Endothelial cell of umbilical vein (primary cell): ENCODE data around the gene CCL16. TPM values are rescaled to one million over a fixed set of nuclear protein-coding genes. Genes with fewer than 3 reads are reported as not detected.

Source experiments
- BruUV-seq: library from RNA; stranded (reverse); fragments of 400-500 nt; replicated peaks from 2 replicates; lab custom pipeline; 2021; lab: Mats Ljungman, UMichigan
- CTCF ChIA-PET: fragments of 300-600, 350-600 bp; sonication (Branson Sonifier 250); formaldehyde crosslinking; loops from one replicate; lab custom pipeline; 2021; ENCODE audit warnings: antibody characterized with exemption, inconsistent platforms; lab: Charles Lee
- POLR2A ChIA-PET: fragments of 300-600, 350-600 bp; sonication (Branson Sonifier 250); formaldehyde crosslinking; loops from one replicate; lab custom pipeline; 2021; ENCODE audit warnings: antibody characterized with exemption, inconsistent platforms; lab: Charles Lee
- DNase-seq: peaks from one replicate; pipeline ENCODE4 v3.0.0-alpha.2; 2011; ENCODE audit warnings: low read depth, low spot score
- FAIRE-seq: peaks from 2 replicates; lab custom pipeline; 2011; peaks lifted over from hg19 to GRCh38; lab: Jason Lieb, UNC
- H2AFZ ChIP-seq: 2 replicates; pipeline ENCODE4 v1.6.0; 2012; ENCODE audit warnings: low read depth, low read length, control low read depth, inconsistent platforms
- H3K27ac ChIP-seq: 2 replicates; pipeline ENCODE4 v1.5.1; 2011; ENCODE audit warnings: low read depth, mild to moderate bottlenecking, control low read depth, low read length, moderate library complexity; ENCODE audit not compliant: insufficient read depth
- H3K27me3 ChIP-seq, 2 experiments: 2 replicates each; pipeline versions ENCODE4 v1.6.0 to v1.6.1; 2011; ENCODE audit warnings: low read length in 2 of 2, mixed read lengths in 1 of 2; ENCODE audit not compliant: control insufficient read depth in 2 of 2, insufficient read depth in 2 of 2
- H3K36me3 ChIP-seq, 2 experiments: 2 replicates in 1 of 2; 3 replicates in 1 of 2; pipeline ENCODE4 v1.5.1; 2011; ENCODE audit warnings: low read length in 2 of 2, mild to moderate bottlenecking in 1 of 2, moderate library complexity in 1 of 2; ENCODE audit not compliant: control insufficient read depth in 2 of 2, insufficient read depth in 2 of 2; ENCODE audit errors: extremely low read depth in 1 of 2
- H3K4me1 ChIP-seq: 3 replicates; pipeline ENCODE4 v1.5.1; 2011; ENCODE audit warnings: mild to moderate bottlenecking, low read length; ENCODE audit not compliant: control insufficient read depth, insufficient read depth; ENCODE audit errors: extremely low read depth
- H3K4me2 ChIP-seq: 2 replicates; pipeline ENCODE4 v1.6.1; 2011; ENCODE audit warnings: low read length, control low read depth, mixed read lengths; ENCODE audit not compliant: insufficient read depth
- H3K4me3 ChIP-seq, 3 experiments: fragments of 200-600 bp in 1 of 3; sonication (generic), shearing (Covaris generic) in 1 of 3; replicated peaks in 1 of 3; 2 replicates each; pipeline ENCODE4 v1.5.1; 2011 to 2016; ENCODE audit warnings: control low read depth in 3 of 3, low read length in 3 of 3, mild to moderate bottlenecking in 2 of 3, inconsistent platforms in 1 of 3, low read depth in 1 of 3, moderate library complexity in 1 of 3; ENCODE audit not compliant: insufficient read depth in 1 of 3
- H3K79me2 ChIP-seq: 2 replicates; pipeline ENCODE4 v1.6.0; 2012; ENCODE audit warnings: low read length, inconsistent platforms; ENCODE audit not compliant: control insufficient read depth, insufficient read depth
- H3K9ac ChIP-seq: replicated peaks from 2 replicates; pipeline ENCODE3; 2011; ENCODE audit warnings: low read length, control low read depth; ENCODE audit not compliant: insufficient read depth; ENCODE audit errors: extremely low read depth
- H3K9me1 ChIP-seq: replicated peaks from 3 replicates; pipeline ENCODE4 v1.6.0; 2011; ENCODE audit warnings: mild to moderate bottlenecking, low read length; ENCODE audit not compliant: control insufficient read depth, insufficient read depth; ENCODE audit errors: extremely low read depth
- H3K9me3 ChIP-seq: replicated peaks from 2 replicates; pipeline ENCODE4 v1.5.1; 2012; ENCODE audit warnings: low read length, inconsistent platforms; ENCODE audit not compliant: control insufficient read depth, insufficient read depth
- H4K20me1 ChIP-seq: replicated peaks from 2 replicates; pipeline ENCODE3; 2011; ENCODE audit warnings: mild to moderate bottlenecking, low read length; ENCODE audit not compliant: control insufficient read depth, insufficient read depth; ENCODE audit errors: extremely low read depth
- CTCF ChIP-seq, 2 donors: IDR thresholded peaks; 1 replicate in 1 of 2; 2 replicates in 1 of 2; pipeline ENCODE4 v1.5.1; 2011; ENCODE audit warnings: low read length in 2 of 2, mild to moderate bottlenecking in 2 of 2, moderate library complexity in 2 of 2, control low read depth in 1 of 2, inconsistent platforms in 1 of 2, low read depth in 1 of 2; ENCODE audit not compliant: insufficient read depth in 1 of 2; ENCODE audit errors: extremely low read depth in 1 of 2
- EZH2 ChIP-seq: IDR thresholded peaks from 2 replicates; pipeline ENCODE4 v1.6.1; 2012; ENCODE audit warnings: borderline replicate concordance, low read depth, mild to moderate bottlenecking, moderate library complexity, low read length, inconsistent platforms; ENCODE audit not compliant: severe bottlenecking
- GATA2 ChIP-seq: IDR thresholded peaks from 2 replicates; pipeline ENCODE4 v1.7.0; 2011; ENCODE audit warnings: low read depth, mild to moderate bottlenecking, moderate library complexity, mixed read lengths, low read length; ENCODE audit not compliant: insufficient read length, insufficient read depth
- JUN ChIP-seq: IDR thresholded peaks from 2 replicates; pipeline ENCODE4 v1.6.1; 2011; ENCODE audit warnings: borderline replicate concordance, low read depth; ENCODE audit not compliant: insufficient read length, insufficient read depth
- MAX ChIP-seq: IDR thresholded peaks from 2 replicates; pipeline ENCODE4 v1.6.1; 2011; ENCODE audit not compliant: insufficient read depth, insufficient read length
- MYC ChIP-seq: IDR thresholded peaks from one replicate; pipeline ENCODE4 v1.6.1; 2011; ENCODE audit warnings: mild to moderate bottlenecking, low read depth, low read length
- POLR2A ChIP-seq: IDR thresholded peaks from 2 replicates; pipeline ENCODE4 v1.6.1; 2012; ENCODE audit warnings: low read depth, mild to moderate bottlenecking, control low read depth, low read length
- dilution Hi-C: fragments of 300-500 bp; cut with MboI; formaldehyde crosslinking; loops from one replicate; pipeline ENCODE4 v1.15.0; 2019; ENCODE audit warnings: low sequenced_read_pairs; ENCODE audit not compliant: extremely low pct_ligation_motif_present
- intact Hi-C: fragments of 100-400 bp; cut with micrococcal nuclease; formaldehyde crosslinking; loops from one replicate; pipeline ENCODE4 v1.10.0; 2022
- polyA plus RNA-seq, 4 experiments: library from polyadenylated mRNA; depleted of rRNA in 3 of 4; stranded (reverse) in 3 of 4; unstranded in 1 of 4; fragments of >200 nt; gene quantifications; 2 replicates each; pipeline versions ENCODE4 v1.2.1 to v1.2.3, GENCODE V29; 2011 to 2012; ENCODE audit warnings: missing spikeins in 1 of 4
- total RNA-seq: library from RNA; stranded (reverse); gene quantifications from 2 replicates; pipeline ENCODE4 v1.2.3, GENCODE V29; 2021

The CCL16 gene
- total and polyA plus RNA-seq, 2 donors (not counting 3 experiments of a cell fraction or from before 2014, with no cell fraction given): 0.18 to 0.51 TPM

DNA sequence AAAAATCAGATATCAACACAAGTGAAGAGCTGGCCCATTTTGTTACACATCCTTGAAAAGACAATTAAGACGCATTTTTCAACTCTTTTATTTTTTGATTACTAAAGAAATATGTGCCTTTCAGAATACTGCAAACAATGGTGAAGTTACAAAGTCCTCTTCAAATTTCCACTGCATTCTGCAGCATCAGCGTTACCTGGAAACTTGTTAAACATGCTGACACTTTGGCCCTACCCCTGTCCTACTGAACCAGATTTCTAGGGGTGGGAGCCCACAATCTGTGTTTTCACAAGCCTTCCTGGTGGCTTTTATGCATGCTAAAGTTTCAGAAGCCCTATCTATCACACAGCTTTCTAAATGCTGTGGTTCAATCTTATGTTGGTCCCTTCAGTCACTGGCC, 9.8 kb upstream of the CCL16 start:
- CTCF ChIA-PET: interaction anchor here (1.4 to 2.6 kb wide), 3 partner anchors 15 to 82 kb away, joined by 7 to 16 read pairs (median 10); no protein-coding TSS in a partner anchor
- Histone ChIP-seq H3K9me3 (no peaks in the 10 kb centered on the region), H3K27ac (no peak overlapping the region), H3K4me1 (peaks cover 30% of the 10 kb centered on the region), H3K9me1 (no peaks in the 10 kb centered on the region), H3K9ac (no peak overlapping the region), H3K36me3 (no peaks in the 10 kb centered on the region), H3K4me3 (no peak overlapping the region), H3K27me3 (no peaks in the 10 kb centered on the region), H3K79me2 (no peaks in the 10 kb centered on the region), H3K4me2 (no peak overlapping the region), H4K20me1 (no peaks in the 10 kb centered on the region), H2AFZ (no peak overlapping the region)
- POLR2A ChIA-PET: no interaction called here
- dilution Hi-C loops: no loop called here
- no TSS peak for BruUV-seq
- no peak for DNase-seq
- FAIRE-seq: no peak
- intact Hi-C loops: no loop called here
- TF ChIP-seq JUN: no peak
- TF ChIP-seq MAX: no peak
- no peak for TF ChIP-seq EZH2
- no peak for TF ChIP-seq GATA2
- no peak for TF ChIP-seq MYC
- TF ChIP-seq CTCF (IDR thresholded peaks at IDR 0.05; ENCODE audit: extremely low read depth in 1 of 2, insufficient read depth in 1 of 2, low read depth in 1 of 2, low read length in 2 of 2): no peak
- no peak for TF ChIP-seq POLR2A
